GM19240 (cell line): ENCODE results near the gene SERPINI1.
"Not testable (repeated sequence)": the region's sequence is repeated elsewhere in the genome, so short reads cannot be mapped to it uniquely, and the experiment has no call there.

ENCODE experiments used
- DNase-seq: peaks from one replicate; pipeline ENCODE4 v3.0.0; 2011; ENCODE audit warnings: low spot score; ENCODE audit not compliant: insufficient read length

Gene SERPINI1

GRCh38 chr3:167787440-167787839 lies 51.9 kb downstream of the SERPINI1 start:
- no peak for DNase-seq

- no peak for DNase-seq
Measured at GRCh38 chr3:167798443-167798842, 62.9 kb downstream of the SERPINI1 start.

GRCh38 chr3:167808910-167809309 lies 73.4 kb downstream of the SERPINI1 start:
- no peak for DNase-seq

GRCh38 chr3:167810236-167810635 lies 74.7 kb downstream of the SERPINI1 start:
- no peak for DNase-seq

- DNase-seq = no peak
Measured at GRCh38 chr3:167811031-167811430, 75.5 kb downstream of the SERPINI1 start.

GRCh38 chr3:167813169-167814123 lies 77.9 kb downstream of the SERPINI1 start:
- DNase-seq = no peak

GRCh38 chr3:167814441-167814951 lies 79.0 kb downstream of the SERPINI1 start:
- DNase-seq = no peak

- DNase-seq = no peak
Measured at GRCh38 chr3:167816953-167817352, 81.4 kb downstream of the SERPINI1 start.

- no peak for DNase-seq
Measured at GRCh38 chr3:167820102-167820865, 84.8 kb downstream of the SERPINI1 start.

GRCh38 chr3:167821248-167821805 lies 85.8 kb downstream of the SERPINI1 start:
- no peak for DNase-seq

- DNase-seq = no peak
Measured at GRCh38 chr3:167823738-167824137, 88.2 kb downstream of the SERPINI1 start.

- not testable (repeated sequence) for DNase-seq
Measured at GRCh38 chr3:167827588-167827987, 92.1 kb downstream of the SERPINI1 start.

- no peak for DNase-seq
Measured at GRCh38 chr3:167829071-167829470, 93.5 kb downstream of the SERPINI1 start.

GRCh38 chr3:167830007-167830406 lies 94.5 kb downstream of the SERPINI1 start:
- DNase-seq = no peak

- DNase-seq = no peak
Measured at GRCh38 chr3:167835359-167835758, 99.8 kb downstream of the SERPINI1 start.

GRCh38 chr3:167835953-167836352 lies 100.4 kb downstream of the SERPINI1 start:
- DNase-seq = no peak

- no peak for DNase-seq
Measured at GRCh38 chr3:167837466-167837865, 101.9 kb downstream of the SERPINI1 start.

GRCh38 chr3:167839460-167840134 lies 104.1 kb downstream of the SERPINI1 start:
- DNase-seq = no peak

- no peak for DNase-seq
Measured at GRCh38 chr3:167840247-167840646, 104.7 kb downstream of the SERPINI1 start.

- no peak for DNase-seq
Measured at GRCh38 chr3:167843481-167843880, 108.0 kb downstream of the SERPINI1 start.

- no peak for DNase-seq
Measured at GRCh38 chr3:167843886-167844285, 108.4 kb downstream of the SERPINI1 start.
